PC-9 (cell line): ENCODE results near the gene KCNQ5. TPM values are rescaled to one million over a fixed set of nuclear protein-coding genes. Genes with fewer than 3 reads are reported as not detected.

Source experiments
- BruUV-seq: library from RNA; stranded (reverse); fragments of 400-500 nt; replicated peaks from 2 replicates; lab custom pipeline; 2021; lab: Mats Ljungman, UMichigan
- CTCF ChIA-PET: fragments of 300-600 bp; sonication (Branson Sonifier 250); formaldehyde crosslinking; loops from one replicate; lab custom pipeline; 2022; ENCODE audit warnings: antibody characterized with exemption; lab: Charles Lee
- POLR2A ChIA-PET: fragments of 300-600 bp; sonication (Branson Sonifier 250); formaldehyde crosslinking; loops from one replicate; lab custom pipeline; 2022; ENCODE audit warnings: antibody characterized with exemption; ENCODE audit not compliant: unreplicated experiment; lab: Charles Lee
- DNase-seq, 2 experiments: peaks; one replicate each; pipeline versions ENCODE4 v3.0.0 to v3.0.0-alpha.2; 2015 to 2022; ENCODE audit warnings: mixed read lengths in 1 of 2
- H2AFZ ChIP-seq: fragments of 200-600 bp; sonication (generic); 2 replicates; pipeline ENCODE4 v1.8.1; 2017; ENCODE audit warnings: antibody characterized with exemption
- H3F3A ChIP-seq: fragments of 200-600 bp; sonication (generic); 2 replicates; pipeline ENCODE4 v1.8.1; 2017; ENCODE audit warnings: antibody characterized with exemption, mild to moderate bottlenecking, low read depth; ENCODE audit not compliant: insufficient read depth
- H3K27ac ChIP-seq: fragments of 200-600 bp; sonication (generic); 2 replicates; pipeline ENCODE4 v1.6.1; 2016; ENCODE audit warnings: mixed run types
- H3K27me3 ChIP-seq: fragments of 200-600 bp; sonication (generic); 2 replicates; pipeline ENCODE4 v1.6.1; 2016; ENCODE audit warnings: low read depth, mixed run types; ENCODE audit not compliant: insufficient read depth
- H3K36me3 ChIP-seq: fragments of 200-600 bp; sonication (generic); 2 replicates; pipeline ENCODE4 v1.6.1; 2016; ENCODE audit warnings: low read depth, mixed run types
- H3K4me1 ChIP-seq: fragments of 200-600 bp; sonication (generic); replicated peaks from 2 replicates; pipeline ENCODE4 v1.6.1; 2016; ENCODE audit warnings: mixed run types; ENCODE audit not compliant: insufficient read depth
- H3K4me2 ChIP-seq: fragments of 200-600 bp; sonication (generic); 2 replicates; pipeline ENCODE4 v1.6.1; 2017; ENCODE audit warnings: mixed run types
- H3K4me3 ChIP-seq: fragments of 200-600 bp; sonication (generic); 2 replicates; pipeline ENCODE4 v1.6.1; 2016; ENCODE audit warnings: mixed run types
- H3K79me2 ChIP-seq: fragments of 200-600 bp; sonication (generic); 2 replicates; pipeline ENCODE4 v1.6.1; 2017; ENCODE audit warnings: low read depth, mixed run types
- H3K9me2 ChIP-seq: fragments of 200-600 bp; sonication (generic); 2 replicates; pipeline ENCODE4 v1.8.1; 2017; ENCODE audit warnings: mild to moderate bottlenecking; ENCODE audit not compliant: insufficient read depth
- H3K9me3 ChIP-seq: fragments of 200-600 bp; sonication (generic); 2 replicates; pipeline ENCODE4 v1.8.1; 2016; ENCODE audit warnings: low read depth; ENCODE audit not compliant: insufficient read depth
- H4K20me1 ChIP-seq: fragments of 200-600 bp; sonication (generic); 2 replicates; pipeline ENCODE4 v1.8.1; 2017; ENCODE audit not compliant: insufficient read depth
- CTCF ChIP-seq: fragments of 200-600 bp; sonication (generic); conservative IDR thresholded peaks from 2 replicates; pipeline ENCODE4 v1.6.1; 2017; ENCODE audit warnings: mixed run types, antibody characterized with exemption, mild to moderate bottlenecking, moderate library complexity
- EZH2 ChIP-seq: fragments of 200-600 bp; sonication (generic); IDR thresholded peaks from 2 replicates; pipeline ENCODE4 v1.8.0; 2017; ENCODE audit warnings: antibody characterized with exemption, low read depth
- intact Hi-C: fragments of 100-400 bp; cut with micrococcal nuclease; formaldehyde crosslinking; loops from one replicate; pipeline ENCODE4 v1.10.0; 2022; ENCODE audit not compliant: unreplicated experiment
- total RNA-seq: library from RNA; stranded (reverse); gene quantifications from 2 replicates; pipeline ENCODE4 v1.2.3, GENCODE V29; 2021

KCNQ5 gene
- total RNA-seq, 1 experiment from 2014 or later: 0.20 TPM

- Histone ChIP-seq H3K27ac (no peak overlapping the region), H3K79me2 (no peaks in the 10 kb centered on the region), H3K4me3 (no peak overlapping the region), H3K4me1 (no peaks in the 10 kb centered on the region), H3K4me2 (no peak overlapping the region), H3F3A (no peaks in the 10 kb centered on the region; the same call in 1 of the 2 replicates), H3K9me2 (no peaks in the 10 kb centered on the region), H4K20me1 (no peaks in the 10 kb centered on the region), H3K9me3 (no peaks in the 10 kb centered on the region), H3K36me3 (no peaks in the 10 kb centered on the region), H2AFZ (no peak overlapping the region), H3K27me3 (no peaks in the 10 kb centered on the region)
- intact Hi-C loops: no loop called here
- ChIA-PET CTCF (no interaction called here), POLR2A (no interaction called here)
- no peak for DNase-seq
- BruUV-seq: no TSS peak
- TF ChIP-seq EZH2 (no peak), CTCF (no peak)
Observed at GRCh38 chr6:72943699-72944098, 321.8 kb downstream of the KCNQ5 start.

GRCh38 chr6:72944660-72945059, 322.8 kb downstream of the KCNQ5 start:
- BruUV-seq: no TSS peak
- no peaks in the 10 kb centered on the region for H3K79me2 ChIP-seq
- no peak overlapping the region for H3K4me3 ChIP-seq
- peaks cover 2% of the 10 kb centered on the region for H3F3A ChIP-seq
- H3K4me2 ChIP-seq: no peak overlapping the region
- no peaks in the 10 kb centered on the region for H4K20me1 ChIP-seq
- no peaks in the 10 kb centered on the region for H3K9me3 ChIP-seq
- CTCF ChIA-PET: no interaction called here
- DNase-seq: no peak
- H3K9me2 ChIP-seq: no peaks in the 10 kb centered on the region
- H2AFZ ChIP-seq: no peak overlapping the region
- POLR2A ChIA-PET: no interaction called here
- H3K4me1 ChIP-seq: peaks cover 4% of the 10 kb centered on the region
- H3K27ac ChIP-seq: no peak overlapping the region
- no peak for TF ChIP-seq EZH2
- TF ChIP-seq CTCF: no peak
- no peaks in the 10 kb centered on the region for H3K36me3 ChIP-seq
- no peaks in the 10 kb centered on the region for H3K27me3 ChIP-seq
- intact Hi-C loops: no loop called here

GRCh38 chr6:72946774-72947173, 324.9 kb downstream of the KCNQ5 start:
- intact Hi-C loops: no loop called here
- Histone ChIP-seq H3K36me3 (no peaks in the 10 kb centered on the region), H4K20me1 (no peaks in the 10 kb centered on the region), H3K4me3 (no peak overlapping the region), H3K9me2 (no peaks in the 10 kb centered on the region), H3K4me1 (peaks cover 22% of the 10 kb centered on the region), H3K27ac (no peak overlapping the region), H3K27me3 (no peaks in the 10 kb centered on the region), H2AFZ (no peak overlapping the region), H3K9me3 (0 out of 2 replicates have a peak, but pooled peaks cover 2% of the 10 kb centered on the region), H3K79me2 (no peaks in the 10 kb centered on the region), H3K4me2 (no peak overlapping the region), H3F3A (peaks cover 19% of the 10 kb centered on the region)
- no TSS peak for BruUV-seq
- ChIA-PET POLR2A (interaction anchor here (0.6 to 0.7 kb wide), 2 partner anchors 12 to 116 kb away, joined by 3 to 4 read pairs; no protein-coding TSS in a partner anchor), CTCF (no interaction called here)
- no peak for TF ChIP-seq CTCF
- no peak for TF ChIP-seq EZH2
- DNase-seq: no peak
